ENCODE data around the gene EDN2. TPM values are rescaled to one million over a fixed set of nuclear protein-coding genes. Genes with fewer than 3 reads are reported as not detected.

The EDN2 gene
- total RNA-seq, 4 donors from 2014 or later: not detected

DNA sequence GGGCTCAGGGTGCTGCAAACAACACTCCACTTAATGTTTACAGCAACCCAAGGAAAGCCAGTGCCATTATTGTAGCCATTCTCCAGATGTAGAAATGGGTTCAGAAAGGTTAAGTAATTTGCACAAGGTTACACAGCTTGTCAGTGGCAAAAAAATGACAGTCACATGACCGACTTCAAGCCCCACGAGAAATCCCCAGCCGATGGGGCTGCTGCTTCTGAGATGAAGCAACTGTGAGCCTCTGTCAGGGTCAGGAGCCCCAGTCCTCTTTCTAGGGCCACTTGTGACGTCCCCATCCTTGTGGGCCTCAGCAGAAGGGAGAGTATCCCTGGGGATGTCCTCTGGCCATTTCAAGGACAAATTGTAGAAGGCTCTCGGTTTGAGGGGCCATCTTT, 54.8 kb downstream of the EDN2 start:
- no peaks in the 10 kb centered on the region for H3K27me3 ChIP-seq
- no peaks in the 10 kb centered on the region for H3K9me3 ChIP-seq
- in situ Hi-C loops (cut with MboI; ENCODE audit: low sequenced_read_pairs in 4 of 4) (loop anchor here in 3 of 4 donors (5.0 to 10.0 kb wide), 3 partner anchors 105 to 162 kb away; no protein-coding TSS in a partner anchor), intact Hi-C loops (cut with DNase I; ENCODE audit: low total_unique reads) (loop anchor here (5.0 to 10.0 kb wide), 4 partner anchors 107 to 608 kb away; no protein-coding TSS in a partner anchor)
- peaks cover 16 to 19% of the 10 kb centered on the region in 2 donors for H3K4me1 ChIP-seq
- ATAC-seq (no peak), DNase-seq (no peak)
- TF ChIP-seq POLR2A (IDR thresholded peaks at IDR 0.05): no peak
- H3K27ac ChIP-seq: no peak overlapping the region
- no peak overlapping the region for H3K4me3 ChIP-seq
- H3K36me3 ChIP-seq: no peaks in the 10 kb centered on the region

Other genes starting within 250 kb of the EDN2 start
- gene SCMH1, start 242.4 kb downstream of the EDN2 start, total RNA-seq: 10 to 100 TPM; 17.1 to 29.4 (median 25.5) TPM
- 1 to 10 TPM in 2 of 4 donors, under 1 TPM in 2; 0.20 to 3.9 (median 0.94) TPM for gene FOXO6, start 123.2 kb downstream of the EDN2 start, total RNA-seq